Psoas muscle (tissue), 8 donors: ENCODE data around the gene LMBR1L. TPM values are rescaled to one million over a fixed set of nuclear protein-coding genes. Genes with fewer than 3 reads are reported as not detected.
"Not testable (repeated sequence)": the region's sequence is repeated elsewhere in the genome, so short reads cannot be mapped to it uniquely, and the experiment has no call there.

Experiments
- ATAC-seq, 4 donors: fragments of 200-7000 bp; cut with Tn5 transposase; one replicate each; pipeline ENCODE4 v1.9.1; 2020; ENCODE audit warnings: moderate library complexity in 3 of 4, mild to moderate bottlenecking in 2 of 4
- DNase-seq, 2 donors: peaks; one replicate each; pipeline ENCODE4 v3.0.0-alpha.2; 2020
- H3K27ac ChIP-seq: fragments of 200-600 bp; one replicate; pipeline ENCODE4 v1.8.0; 2022
- H3K27me3 ChIP-seq, 3 donors: fragments of 200-600 bp in 1 of 3; one replicate each; pipeline versions ENCODE4 v1.6.1 to v1.8.0; 2013 to 2022; ENCODE audit warnings: low read length in 2 of 3, mild to moderate bottlenecking in 2 of 3, moderate library complexity in 1 of 3; ENCODE audit not compliant: insufficient read depth in 3 of 3
- H3K36me3 ChIP-seq, 2 donors: fragments of 200-600 bp in 1 of 2; one replicate each; pipeline versions ENCODE4 v1.6.1 to v1.8.0; 2013 to 2022; ENCODE audit warnings: low read depth in 1 of 2, mild to moderate bottlenecking in 1 of 2, moderate library complexity in 1 of 2; ENCODE audit not compliant: insufficient read depth in 1 of 2
- H3K4me1 ChIP-seq: fragments of 200-600 bp; one replicate; pipeline ENCODE4 v1.8.0; 2022
- H3K4me3 ChIP-seq: fragments of 200-600 bp; one replicate; pipeline ENCODE4 v1.8.0; 2022; ENCODE audit warnings: mild to moderate bottlenecking
- H3K9me3 ChIP-seq: fragments of 200-600 bp; one replicate; pipeline ENCODE4 v1.8.0; 2022
- WGBS, 3 donors: extraction: QIAGEN DNeasy Blood & Tissue Kit; methylation state at CpG; one replicate each; pipeline versions ENCODE4 v1.1.6 to v1.1.7; 2013; 5-methylcytosine and 5-hydroxymethylcytosine counted together
- intact Hi-C, 2 donors: fragments of 100-400 bp; cut with DNase I; formaldehyde crosslinking; loops; one replicate each; pipeline versions ENCODE4 v1.11.0 to v1.14.2; 2022
- polyA plus RNA-seq, 3 donors: library from polyadenylated mRNA; stranded (reverse); fragments of 200-250 nt; gene quantifications; one replicate each; pipeline ENCODE4 v1.2.3, GENCODE V29; 2013
- total RNA-seq, 4 donors: library from RNA; stranded (reverse); fragmentation: NEBNext Ultra II Directional in 2 of 4; extraction: Animal tissue kit (Norgen Biotek cat#: 25700) in 2 of 4; gene quantifications; one replicate each; pipeline versions ENCODE4 v1.2.1 to v1.2.4, GENCODE V29; 2021 to 2023
- TF ChIP-seq, protein P1 (sequence below): fragments of 200-600 bp; IDR thresholded peaks from one replicate; pipeline ENCODE4 v1.8.0; 2022; ENCODE audit warnings: antibody characterized with exemption
- donor health status: healthy with polysubstance abuse.
- donor health status: DM: no; HTN: no; CAD: no; lungs with moderate emphysema.
- donor health status: Bipolar disorder and iron deficiency.
- donor health status: healthy.
- donor health status: DM: yes; HTN: yes; CAD: no.
- donor health status: DM: no; HTN: no; CAD: no.
- donor health status: DM: no; HTN: no; CAD: no.
- donor health status: DM: yes; HTN: yes; CAD: no.

Gene LMBR1L
- total and polyA plus RNA-seq, 7 donors = 13.3 to 27.3 (median 16.8) TPM

DNA sequence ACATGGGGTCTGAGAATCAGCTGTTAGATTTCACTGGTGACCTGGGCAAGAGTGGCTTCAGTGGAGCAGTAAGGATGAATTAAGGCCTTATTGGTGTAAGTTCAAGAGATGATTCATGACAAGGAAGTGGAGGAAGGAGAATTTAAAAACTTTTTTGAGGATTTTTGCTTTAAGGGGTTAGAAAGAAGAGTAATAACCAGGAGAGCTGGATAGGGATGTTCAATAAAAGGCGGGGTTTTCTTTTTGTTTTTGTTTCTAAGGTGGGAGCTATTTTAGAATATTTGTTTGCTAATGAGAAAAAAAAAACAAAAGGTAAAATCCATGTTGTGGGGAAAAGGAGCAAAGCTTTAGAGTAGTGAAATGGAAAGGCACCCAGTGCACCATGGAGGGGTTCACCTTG lies 35.8 kb upstream of the LMBR1L start:
- no peaks in the 10 kb centered on the region for H3K4me1 ChIP-seq
- no peaks in the 10 kb centered on the region for H3K27me3 ChIP-seq
- WGBS, 3 donors = 97% methylated on average over 1 of the region's 1 CpG
- H3K4me3 ChIP-seq = no peak overlapping the region
- no peak for ATAC-seq
- H3K27ac ChIP-seq = no peak overlapping the region
- H3K36me3 ChIP-seq = no peaks in the 10 kb centered on the region
- intact Hi-C loops = no loop called here
- DNase-seq = no peak
- TF ChIP-seq, protein P1, sequence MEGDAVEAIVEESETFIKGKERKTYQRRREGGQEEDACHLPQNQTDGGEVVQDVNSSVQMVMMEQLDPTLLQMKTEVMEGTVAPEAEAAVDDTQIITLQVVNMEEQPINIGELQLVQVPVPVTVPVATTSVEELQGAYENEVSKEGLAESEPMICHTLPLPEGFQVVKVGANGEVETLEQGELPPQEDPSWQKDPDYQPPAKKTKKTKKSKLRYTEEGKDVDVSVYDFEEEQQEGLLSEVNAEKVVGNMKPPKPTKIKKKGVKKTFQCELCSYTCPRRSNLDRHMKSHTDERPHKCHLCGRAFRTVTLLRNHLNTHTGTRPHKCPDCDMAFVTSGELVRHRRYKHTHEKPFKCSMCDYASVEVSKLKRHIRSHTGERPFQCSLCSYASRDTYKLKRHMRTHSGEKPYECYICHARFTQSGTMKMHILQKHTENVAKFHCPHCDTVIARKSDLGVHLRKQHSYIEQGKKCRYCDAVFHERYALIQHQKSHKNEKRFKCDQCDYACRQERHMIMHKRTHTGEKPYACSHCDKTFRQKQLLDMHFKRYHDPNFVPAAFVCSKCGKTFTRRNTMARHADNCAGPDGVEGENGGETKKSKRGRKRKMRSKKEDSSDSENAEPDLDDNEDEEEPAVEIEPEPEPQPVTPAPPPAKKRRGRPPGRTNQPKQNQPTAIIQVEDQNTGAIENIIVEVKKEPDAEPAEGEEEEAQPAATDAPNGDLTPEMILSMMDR = no peak
- H3K9me3 ChIP-seq = no peaks in the 10 kb centered on the region

DNA sequence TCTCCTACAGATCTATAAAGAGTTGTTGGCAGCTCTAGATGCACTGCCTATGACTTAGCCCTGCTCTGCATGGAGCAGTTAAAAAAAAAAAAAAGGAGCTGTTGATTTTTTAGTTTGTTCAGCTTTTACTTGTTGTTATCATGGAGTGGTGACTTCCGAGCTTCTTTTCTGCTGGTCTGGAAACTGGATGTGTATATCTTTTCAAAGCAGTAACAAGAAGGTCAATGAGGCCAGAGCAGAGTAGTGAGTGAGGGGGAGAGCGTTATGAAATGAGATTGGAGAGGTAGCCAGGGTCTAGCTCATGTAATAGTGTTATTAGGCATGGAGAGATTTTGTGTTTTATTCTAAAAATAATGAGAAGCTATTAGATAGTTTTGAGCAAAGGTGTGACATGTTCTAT lies 33.7 kb upstream of the LMBR1L start:
- intact Hi-C loops = no loop called here
- Histone ChIP-seq H3K4me3 (no peak overlapping the region), H3K36me3 (no peaks in the 10 kb centered on the region), H3K9me3 (no peaks in the 10 kb centered on the region), H3K27me3 (no peaks in the 10 kb centered on the region), H3K4me1 (no peaks in the 10 kb centered on the region), H3K27ac (no peak overlapping the region)
- ATAC-seq (no peak), DNase-seq (no peak)
- WGBS, 3 donors = 84 to 91% (median 87%) methylated on average over 2 of the region's 2 CpGs
- TF ChIP-seq, protein P1 = no peak

DNA sequence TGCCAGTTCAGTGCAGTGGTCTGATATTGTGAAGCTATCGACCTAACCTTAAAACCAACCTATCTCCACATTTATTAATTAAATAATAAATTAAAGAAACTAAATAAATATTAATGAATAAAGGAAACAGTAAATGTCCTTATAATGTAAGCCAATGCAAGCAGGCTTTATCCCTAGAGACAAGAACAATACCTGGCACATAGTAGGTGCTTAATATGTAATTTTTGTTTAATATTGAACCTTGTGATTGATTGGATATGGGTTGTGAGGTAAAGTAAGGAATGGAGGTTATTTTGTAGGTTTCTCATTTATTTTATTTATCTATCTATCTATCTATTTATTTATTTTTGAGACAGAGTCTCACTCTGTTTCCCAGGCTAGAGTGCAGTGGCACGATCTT lies 28.4 kb upstream of the LMBR1L start:
- no peaks in the 10 kb centered on the region for H3K36me3 ChIP-seq
- DNase-seq (no peak), ATAC-seq (no peak)
- intact Hi-C loops = no loop called here
- H3K27ac ChIP-seq = no peak overlapping the region
- no peaks in the 10 kb centered on the region for H3K9me3 ChIP-seq
- H3K4me3 ChIP-seq = no peak overlapping the region
- 91 to 95% (median 93%) methylated on average over 2 of the region's 2 CpGs for WGBS, 3 donors
- TF ChIP-seq, protein P1 = no peak
- H3K4me1 ChIP-seq = no peaks in the 10 kb centered on the region
- H3K27me3 ChIP-seq = no peaks in the 10 kb centered on the region

DNA sequence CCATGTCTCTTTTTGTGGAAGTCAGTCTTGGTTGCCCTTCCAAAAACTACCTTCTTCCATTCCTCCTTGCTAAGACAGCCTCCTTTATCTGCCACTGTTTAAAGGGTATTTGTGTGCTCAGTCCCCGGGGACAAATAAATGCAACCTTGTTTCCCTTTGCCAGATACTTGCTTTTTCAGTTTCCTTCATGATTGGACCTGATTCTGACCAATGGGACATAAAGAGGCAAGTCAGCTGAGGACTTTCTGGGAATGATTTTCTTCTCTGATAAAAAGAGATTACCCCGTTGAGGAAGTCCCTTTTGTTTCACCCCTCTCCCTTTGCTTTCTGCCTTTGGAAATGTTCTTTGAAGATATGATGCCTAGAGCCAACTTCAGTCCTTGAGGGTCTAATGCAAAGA lies 27.9 kb upstream of the LMBR1L start:
- WGBS, 3 donors = 63 to 66% (median 64%) methylated on average over 2 of the region's 2 CpGs
- Histone ChIP-seq H3K4me3 (no peak overlapping the region), H3K36me3 (no peaks in the 10 kb centered on the region), H3K27me3 (no peaks in the 10 kb centered on the region), H3K27ac (no peak overlapping the region), H3K4me1 (peaks cover 2% of the 10 kb centered on the region), H3K9me3 (no peaks in the 10 kb centered on the region)
- TF ChIP-seq, protein P1 = no peak
- intact Hi-C loops = no loop called here
- DNase-seq = no peak
- no peak for ATAC-seq

DNA sequence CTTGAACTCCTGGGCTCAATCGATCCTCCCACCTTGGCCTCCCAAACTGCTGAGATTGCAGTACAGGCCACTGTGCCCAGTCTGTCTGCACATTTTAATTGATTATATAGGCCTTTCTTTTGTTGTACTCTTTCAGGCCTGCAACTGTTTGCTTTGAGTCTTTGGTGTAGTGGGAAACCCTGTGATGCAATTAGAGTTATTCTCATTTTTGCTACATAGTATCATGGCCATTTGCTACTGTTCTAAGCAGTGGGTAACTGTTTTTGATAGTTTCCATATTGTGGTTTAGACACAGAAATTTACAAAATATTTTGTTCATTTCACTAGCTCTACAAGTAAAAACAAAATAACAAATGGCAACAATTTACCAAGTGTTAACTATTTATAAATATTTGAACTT lies 26.8 kb upstream of the LMBR1L start:
- ATAC-seq = no peak
- WGBS, 3 donors = 98 to 100% (median 100%) methylated on average over 1 of the region's 1 CpG
- intact Hi-C loops = no loop called here
- Histone ChIP-seq H3K9me3 (no peaks in the 10 kb centered on the region), H3K27me3 (no peaks in the 10 kb centered on the region), H3K4me1 (peaks cover 7% of the 10 kb centered on the region), H3K36me3 (no peaks in the 10 kb centered on the region), H3K27ac (no peak overlapping the region), H3K4me3 (no peak overlapping the region)
- TF ChIP-seq, protein P1 = no peak
- no peak for DNase-seq

DNA sequence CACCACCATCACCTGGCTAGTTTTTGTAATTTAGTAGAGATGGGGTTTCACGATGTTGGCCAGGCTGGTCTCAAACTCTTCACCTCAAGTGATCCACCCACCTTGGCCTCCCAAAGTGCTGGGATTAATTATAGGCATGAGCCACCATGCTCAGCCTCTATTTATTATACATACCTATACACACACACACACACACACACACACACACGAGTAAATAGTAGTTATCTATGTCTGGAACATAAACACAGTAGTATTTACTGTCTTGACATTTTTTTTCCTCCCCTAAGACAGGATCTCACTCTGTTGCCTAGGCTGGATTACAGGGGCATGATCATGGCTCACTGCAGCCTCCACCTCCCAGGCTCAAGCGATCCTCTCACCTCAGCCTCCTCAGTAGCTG lies 26.4 kb upstream of the LMBR1L start:
- H3K36me3 ChIP-seq, H3K27me3 ChIP-seq, H3K27ac ChIP-seq, H3K9me3 ChIP-seq, intact Hi-C loops, H3K4me3 ChIP-seq, ATAC-seq, DNase-seq, H3K4me1 ChIP-seq: not testable (repeated sequence)
- 92 to 97% (median 96%) methylated on average over 3 of the region's 3 CpGs for WGBS, 3 donors
